MM.1S (cell line): ENCODE results near the gene DDX56.

Experiments
- DNase-seq: peaks from one replicate; pipeline ENCODE4 v3.0.0-alpha.2; 2015
- H2AFZ ChIP-seq: fragments of 300-600 bp; sonication (generic); 2 replicates; pipeline ENCODE4 v1.6.0; 2016; ENCODE audit warnings: antibody characterized with exemption, low read length
- H3F3A ChIP-seq: fragments of 300-600 bp; sonication (generic); 2 replicates; pipeline ENCODE4 v1.6.1; 2016; ENCODE audit warnings: mild to moderate bottlenecking, antibody characterized with exemption, low read length, moderate library complexity, mixed read lengths; ENCODE audit not compliant: insufficient read depth
- H3K27ac ChIP-seq: fragments of 300-600 bp; sonication (generic); 2 replicates; pipeline ENCODE4 v1.5.1; 2016; ENCODE audit warnings: mild to moderate bottlenecking, low read length
- H3K27me3 ChIP-seq: fragments of 300-600 bp; sonication (generic); replicated peaks from 2 replicates; pipeline ENCODE4 v1.6.0; 2016; ENCODE audit warnings: low read length; ENCODE audit not compliant: insufficient read depth
- H3K36me3 ChIP-seq: fragments of 300-600 bp; sonication (generic); replicated peaks from 2 replicates; pipeline ENCODE4 v1.6.1; 2016; ENCODE audit warnings: mild to moderate bottlenecking, low read length, mixed read lengths; ENCODE audit not compliant: insufficient read depth
- H3K4me1 ChIP-seq: fragments of 300-600 bp; sonication (generic); 2 replicates; pipeline ENCODE4 v1.6.1; 2016; ENCODE audit warnings: low read length, mixed read lengths
- H3K4me2 ChIP-seq: fragments of 300-600 bp; sonication (generic); 2 replicates; pipeline ENCODE4 v1.6.0; 2016; ENCODE audit warnings: low read depth, low read length
- H3K4me3 ChIP-seq: fragments of 300-600 bp; sonication (generic); 2 replicates; pipeline ENCODE4 v1.5.1; 2016; ENCODE audit warnings: low read length, mixed read lengths
- H3K79me2 ChIP-seq: fragments of 300-600 bp; sonication (generic); 2 replicates; pipeline ENCODE4 v1.6.1; 2016; ENCODE audit warnings: mixed run types, low read length, mixed read lengths
- H3K9ac ChIP-seq: fragments of 300-600 bp; sonication (generic); 2 replicates; pipeline ENCODE4 v1.6.1; 2016; ENCODE audit warnings: low read length, mixed read lengths
- H3K9me2 ChIP-seq: fragments of 300-600 bp; sonication (generic); replicated peaks from 2 replicates; pipeline ENCODE4 v1.6.1; 2016; ENCODE audit warnings: mild to moderate bottlenecking, low read length, mixed read lengths; ENCODE audit not compliant: insufficient read depth
- H3K9me3 ChIP-seq: fragments of 300-600 bp; sonication (generic); replicated peaks from 2 replicates; pipeline ENCODE4 v1.6.1; 2016; ENCODE audit warnings: mild to moderate bottlenecking, low read length, mixed read lengths; ENCODE audit not compliant: insufficient read depth
- H4K20me1 ChIP-seq: fragments of 300-600 bp; sonication (generic); 2 replicates; pipeline ENCODE4 v1.6.1; 2016; ENCODE audit warnings: mild to moderate bottlenecking, low read length, moderate library complexity, mixed read lengths; ENCODE audit not compliant: insufficient read depth
- EZH2 ChIP-seq: fragments of 300-600 bp; sonication (generic); optimal IDR thresholded peaks from 2 replicates; pipeline ENCODE3; 2017; ENCODE audit warnings: low read depth, mild to moderate bottlenecking, antibody characterized with exemption, low read length, mixed read lengths
- EZH2phosphoT487 ChIP-seq: fragments of 300-600 bp; sonication (generic); IDR thresholded peaks from 2 replicates; pipeline ENCODE4 v1.6.1; 2018; ENCODE audit warnings: antibody characterized with exemption, low read length
- TF ChIP-seq, protein P1 (sequence below): fragments of 300-600 bp; sonication (generic); IDR thresholded peaks from 2 replicates; pipeline ENCODE4 v1.5.1; 2016; ENCODE audit warnings: antibody characterized with exemption, low read length, mixed read lengths

Gene DDX56

DNA sequence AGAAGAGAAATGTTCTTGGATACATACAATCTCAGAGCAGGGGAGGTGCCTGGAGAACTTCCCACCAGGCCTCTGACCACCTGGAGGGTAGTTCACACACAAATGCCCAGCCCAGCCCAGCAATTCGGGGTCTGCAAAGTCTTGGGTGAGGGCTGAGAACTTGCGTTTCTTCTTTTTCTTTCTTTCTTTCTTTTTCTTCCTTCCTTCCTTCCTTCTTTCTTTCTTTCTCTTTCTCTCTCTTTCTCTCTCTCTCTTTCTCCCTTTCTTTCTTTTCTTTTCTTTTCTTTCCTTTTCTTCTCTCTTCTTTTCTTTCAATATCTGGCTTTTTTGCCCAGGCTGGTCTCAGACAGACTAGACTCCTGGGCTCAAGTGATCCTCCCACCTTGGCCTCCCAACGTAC, 54.9 kb downstream of the DDX56 start:
- H3K4me2 ChIP-seq: no peak overlapping the region
- no peak overlapping the region for H3K9ac ChIP-seq
- H3K79me2 ChIP-seq: no peaks in the 10 kb centered on the region

DNA sequence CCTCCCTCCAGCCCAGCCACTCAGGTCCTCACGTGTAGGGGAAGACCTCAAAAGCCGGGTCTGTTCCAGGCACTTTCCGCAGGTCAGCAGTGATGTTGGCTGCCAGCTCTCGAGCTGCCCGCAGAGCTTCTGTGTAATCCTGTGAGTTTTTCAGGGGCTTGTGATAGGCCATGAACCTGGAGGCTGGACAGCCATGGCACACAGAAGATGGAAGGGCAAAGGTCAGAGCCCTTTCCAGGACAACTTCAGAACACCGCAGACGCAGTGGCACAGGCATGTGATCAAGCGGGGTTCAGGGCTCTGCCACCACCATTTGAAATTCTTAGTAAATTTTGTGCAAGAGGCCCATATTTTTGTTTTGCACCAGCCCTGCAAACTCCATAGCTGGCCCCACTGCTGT, 56.5 kb downstream of the DDX56 start:
- DNase-seq: no peak
- no peaks in the 10 kb centered on the region for H3K9me3 ChIP-seq
- H2AFZ ChIP-seq: no peak overlapping the region
- H3K36me3 ChIP-seq: no peaks in the 10 kb centered on the region
- no peaks in the 10 kb centered on the region for H3F3A ChIP-seq
- no peaks in the 10 kb centered on the region for H4K20me1 ChIP-seq
- H3K9me2 ChIP-seq: no peaks in the 10 kb centered on the region
- peaks cover 4% of the 10 kb centered on the region; the same call in 1 of the 2 replicates for H3K4me1 ChIP-seq
- H3K9ac ChIP-seq: no peak overlapping the region
- no peak overlapping the region for H3K27ac ChIP-seq
- no peak overlapping the region for H3K4me3 ChIP-seq
- no peak overlapping the region for H3K4me2 ChIP-seq
- TF ChIP-seq, protein P1, sequence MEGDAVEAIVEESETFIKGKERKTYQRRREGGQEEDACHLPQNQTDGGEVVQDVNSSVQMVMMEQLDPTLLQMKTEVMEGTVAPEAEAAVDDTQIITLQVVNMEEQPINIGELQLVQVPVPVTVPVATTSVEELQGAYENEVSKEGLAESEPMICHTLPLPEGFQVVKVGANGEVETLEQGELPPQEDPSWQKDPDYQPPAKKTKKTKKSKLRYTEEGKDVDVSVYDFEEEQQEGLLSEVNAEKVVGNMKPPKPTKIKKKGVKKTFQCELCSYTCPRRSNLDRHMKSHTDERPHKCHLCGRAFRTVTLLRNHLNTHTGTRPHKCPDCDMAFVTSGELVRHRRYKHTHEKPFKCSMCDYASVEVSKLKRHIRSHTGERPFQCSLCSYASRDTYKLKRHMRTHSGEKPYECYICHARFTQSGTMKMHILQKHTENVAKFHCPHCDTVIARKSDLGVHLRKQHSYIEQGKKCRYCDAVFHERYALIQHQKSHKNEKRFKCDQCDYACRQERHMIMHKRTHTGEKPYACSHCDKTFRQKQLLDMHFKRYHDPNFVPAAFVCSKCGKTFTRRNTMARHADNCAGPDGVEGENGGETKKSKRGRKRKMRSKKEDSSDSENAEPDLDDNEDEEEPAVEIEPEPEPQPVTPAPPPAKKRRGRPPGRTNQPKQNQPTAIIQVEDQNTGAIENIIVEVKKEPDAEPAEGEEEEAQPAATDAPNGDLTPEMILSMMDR: no peak
- TF ChIP-seq EZH2 (no peak), EZH2phosphoT487 (no peak)
- no peaks in the 10 kb centered on the region for H3K79me2 ChIP-seq
- no peaks in the 10 kb centered on the region for H3K27me3 ChIP-seq

More for the DNA sequence above, 54.9 kb downstream of the DDX56 start:
- no peaks in the 10 kb centered on the region for H3K9me3 ChIP-seq
- no peak overlapping the region for H3K4me3 ChIP-seq
- H3F3A ChIP-seq: no peaks in the 10 kb centered on the region
- no peak overlapping the region for H3K27ac ChIP-seq
- no peak for DNase-seq
- no peak overlapping the region for H2AFZ ChIP-seq
- H3K4me1 ChIP-seq: peaks cover 4% of the 10 kb centered on the region; the same call in 1 of the 2 replicates
- H3K9me2 ChIP-seq: no peaks in the 10 kb centered on the region
- TF ChIP-seq EZH2 (no peak), EZH2phosphoT487 (no peak)
- TF ChIP-seq, protein P1: no peak
- H4K20me1 ChIP-seq: no peaks in the 10 kb centered on the region
- H3K27me3 ChIP-seq: no peaks in the 10 kb centered on the region
- no peaks in the 10 kb centered on the region for H3K36me3 ChIP-seq
